ENCODE results near the gene ZNF839.
A peak's percentile ranks its signal among the peaks of the same experiment; 100 is the strongest.

DNA sequence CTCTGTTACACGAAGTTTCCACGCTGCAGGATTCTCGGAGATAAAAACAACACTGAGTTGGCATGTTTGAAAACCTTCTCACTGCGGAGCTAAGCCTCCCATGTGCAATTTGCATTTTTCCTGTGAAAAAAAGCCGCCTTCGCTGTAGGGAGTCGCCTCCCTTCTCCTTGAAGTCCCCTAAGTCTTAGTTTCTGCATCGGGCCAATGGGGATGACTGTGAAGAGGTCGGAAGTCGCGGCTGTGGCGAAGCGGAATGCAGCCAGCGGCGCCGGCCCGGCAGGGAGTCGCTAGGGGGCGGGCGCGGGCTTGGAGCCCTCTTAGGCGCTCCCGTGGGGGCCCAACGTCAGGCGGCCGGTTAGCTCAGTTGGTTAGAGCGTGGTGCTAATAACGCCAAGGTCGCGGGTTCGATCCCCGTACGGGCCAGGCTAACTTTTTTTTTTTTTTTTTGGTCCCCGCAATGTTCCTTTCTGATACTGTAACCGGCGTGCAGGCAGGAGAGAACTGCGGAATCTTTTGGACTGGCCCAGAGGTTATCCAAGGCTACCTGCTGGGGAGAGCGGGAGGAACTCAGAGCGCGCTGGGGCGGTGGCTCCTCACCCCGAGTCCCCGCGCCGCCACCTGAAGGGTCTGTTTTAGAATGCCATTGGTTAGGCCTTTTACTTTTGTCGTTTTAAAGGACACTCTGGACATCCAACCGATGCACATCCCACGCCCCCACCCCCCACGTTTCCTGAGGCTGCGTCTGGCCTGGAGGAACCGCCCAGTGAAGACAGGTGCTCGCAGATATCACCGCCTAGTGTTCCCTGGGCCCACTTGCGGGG, 2.6 kb upstream of the ZNF839 start:
- TF ChIP-seq, protein P1, sequence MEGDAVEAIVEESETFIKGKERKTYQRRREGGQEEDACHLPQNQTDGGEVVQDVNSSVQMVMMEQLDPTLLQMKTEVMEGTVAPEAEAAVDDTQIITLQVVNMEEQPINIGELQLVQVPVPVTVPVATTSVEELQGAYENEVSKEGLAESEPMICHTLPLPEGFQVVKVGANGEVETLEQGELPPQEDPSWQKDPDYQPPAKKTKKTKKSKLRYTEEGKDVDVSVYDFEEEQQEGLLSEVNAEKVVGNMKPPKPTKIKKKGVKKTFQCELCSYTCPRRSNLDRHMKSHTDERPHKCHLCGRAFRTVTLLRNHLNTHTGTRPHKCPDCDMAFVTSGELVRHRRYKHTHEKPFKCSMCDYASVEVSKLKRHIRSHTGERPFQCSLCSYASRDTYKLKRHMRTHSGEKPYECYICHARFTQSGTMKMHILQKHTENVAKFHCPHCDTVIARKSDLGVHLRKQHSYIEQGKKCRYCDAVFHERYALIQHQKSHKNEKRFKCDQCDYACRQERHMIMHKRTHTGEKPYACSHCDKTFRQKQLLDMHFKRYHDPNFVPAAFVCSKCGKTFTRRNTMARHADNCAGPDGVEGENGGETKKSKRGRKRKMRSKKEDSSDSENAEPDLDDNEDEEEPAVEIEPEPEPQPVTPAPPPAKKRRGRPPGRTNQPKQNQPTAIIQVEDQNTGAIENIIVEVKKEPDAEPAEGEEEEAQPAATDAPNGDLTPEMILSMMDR (conservative IDR thresholded peaks at IDR 0.05; ENCODE audit: low read length) = peak; percentile 79
- no peak for TF ChIP-seq EZH2phosphoT487 (IDR thresholded peaks at IDR 0.05; ENCODE audit: borderline replicate concordance, low read depth, low read length)
